Neural cell (in vitro differentiated cells): ENCODE data around the gene CPNE9.

ENCODE experiments used
- EZH2 ChIP-seq: fragments of 200-600, 300-800 bp; shearing (Covaris generic), sonication (generic); IDR thresholded peaks from 2 replicates; pipeline ENCODE4 v1.6.1; 2014; ENCODE audit warnings: antibody characterized with exemption, low read length, borderline replicate concordance, mild to moderate bottlenecking; ENCODE audit not compliant: insufficient read depth, poor library complexity, severe bottlenecking
- RAD21 ChIP-seq: fragments of 450-650 bp; conservative IDR thresholded peaks from 2 replicates; pipeline ENCODE4 v1.6.1; 2014; ENCODE audit warnings: antibody characterized with exemption, mild to moderate bottlenecking, moderate library complexity
- SMC3 ChIP-seq: fragments of 450-650 bp; conservative IDR thresholded peaks from 2 replicates; pipeline ENCODE4 v1.6.1; 2014; ENCODE audit warnings: antibody characterized with exemption, mild to moderate bottlenecking, moderate library complexity; ENCODE audit not compliant: poor library complexity
- TF ChIP-seq, protein P1 (sequence below): fragments of 450-650 bp; IDR thresholded peaks from 2 replicates; pipeline ENCODE4 v1.5.1; 2014; ENCODE audit warnings: antibody characterized with exemption, mild to moderate bottlenecking, moderate library complexity; ENCODE audit not compliant: poor library complexity, severe bottlenecking

DNA sequence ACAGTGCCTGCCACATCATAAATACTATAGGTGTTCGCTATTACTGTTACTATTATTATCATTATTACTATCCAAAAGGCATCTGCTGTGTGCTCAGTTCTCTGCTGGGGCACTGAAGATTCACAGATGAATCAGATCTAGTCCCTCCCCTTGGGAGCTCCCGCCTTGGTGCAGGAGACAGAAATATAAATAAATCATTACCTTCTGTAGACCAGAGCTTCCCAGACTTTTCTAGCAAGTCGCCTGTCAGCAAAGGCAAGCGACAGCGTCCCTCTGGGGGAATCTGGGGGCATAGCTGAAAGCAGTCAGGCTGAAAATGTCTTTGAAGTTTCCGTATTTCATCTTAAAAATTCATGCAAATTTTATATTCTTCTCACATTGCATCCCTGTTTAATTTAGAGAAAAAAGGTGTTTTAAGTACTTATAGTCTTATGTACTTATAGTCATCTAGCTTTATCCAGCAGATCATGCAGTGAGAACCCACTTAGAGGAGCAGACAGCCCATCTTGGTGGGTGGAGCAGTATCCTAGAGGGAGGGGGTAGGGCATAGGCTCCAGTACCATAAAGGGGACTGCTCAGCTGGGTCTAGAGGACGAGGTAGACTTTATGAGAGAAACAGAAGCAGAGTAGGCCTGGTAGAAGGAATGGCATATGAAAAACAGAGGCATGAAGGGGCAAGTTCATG is 17.5 kb downstream of the CPNE9 start:
- peak; percentile 33 for TF ChIP-seq RAD21
- TF ChIP-seq, protein P1, sequence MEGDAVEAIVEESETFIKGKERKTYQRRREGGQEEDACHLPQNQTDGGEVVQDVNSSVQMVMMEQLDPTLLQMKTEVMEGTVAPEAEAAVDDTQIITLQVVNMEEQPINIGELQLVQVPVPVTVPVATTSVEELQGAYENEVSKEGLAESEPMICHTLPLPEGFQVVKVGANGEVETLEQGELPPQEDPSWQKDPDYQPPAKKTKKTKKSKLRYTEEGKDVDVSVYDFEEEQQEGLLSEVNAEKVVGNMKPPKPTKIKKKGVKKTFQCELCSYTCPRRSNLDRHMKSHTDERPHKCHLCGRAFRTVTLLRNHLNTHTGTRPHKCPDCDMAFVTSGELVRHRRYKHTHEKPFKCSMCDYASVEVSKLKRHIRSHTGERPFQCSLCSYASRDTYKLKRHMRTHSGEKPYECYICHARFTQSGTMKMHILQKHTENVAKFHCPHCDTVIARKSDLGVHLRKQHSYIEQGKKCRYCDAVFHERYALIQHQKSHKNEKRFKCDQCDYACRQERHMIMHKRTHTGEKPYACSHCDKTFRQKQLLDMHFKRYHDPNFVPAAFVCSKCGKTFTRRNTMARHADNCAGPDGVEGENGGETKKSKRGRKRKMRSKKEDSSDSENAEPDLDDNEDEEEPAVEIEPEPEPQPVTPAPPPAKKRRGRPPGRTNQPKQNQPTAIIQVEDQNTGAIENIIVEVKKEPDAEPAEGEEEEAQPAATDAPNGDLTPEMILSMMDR: no peak
- TF ChIP-seq EZH2: no peak
- no peak for TF ChIP-seq SMC3
